OCI-LY7 (cell line): ENCODE results near the gene HCFC1.

ENCODE experiments used
- CTCF ChIP-seq: fragments of 200-600 bp; sonication (generic); conservative IDR thresholded peaks from 2 replicates; pipeline ENCODE4 v1.5.1; 2014; ENCODE audit warnings: mild to moderate bottlenecking, antibody characterized with exemption, low read length, moderate library complexity, mixed read lengths
- EZH2phosphoT487 ChIP-seq: fragments of 200-600 bp; sonication (generic); IDR thresholded peaks from 2 replicates; pipeline ENCODE4 v1.6.1; 2018; ENCODE audit warnings: low read depth, borderline replicate concordance, mild to moderate bottlenecking, mixed run types, antibody characterized with exemption, low read length, moderate library complexity, mixed read lengths

DNA sequence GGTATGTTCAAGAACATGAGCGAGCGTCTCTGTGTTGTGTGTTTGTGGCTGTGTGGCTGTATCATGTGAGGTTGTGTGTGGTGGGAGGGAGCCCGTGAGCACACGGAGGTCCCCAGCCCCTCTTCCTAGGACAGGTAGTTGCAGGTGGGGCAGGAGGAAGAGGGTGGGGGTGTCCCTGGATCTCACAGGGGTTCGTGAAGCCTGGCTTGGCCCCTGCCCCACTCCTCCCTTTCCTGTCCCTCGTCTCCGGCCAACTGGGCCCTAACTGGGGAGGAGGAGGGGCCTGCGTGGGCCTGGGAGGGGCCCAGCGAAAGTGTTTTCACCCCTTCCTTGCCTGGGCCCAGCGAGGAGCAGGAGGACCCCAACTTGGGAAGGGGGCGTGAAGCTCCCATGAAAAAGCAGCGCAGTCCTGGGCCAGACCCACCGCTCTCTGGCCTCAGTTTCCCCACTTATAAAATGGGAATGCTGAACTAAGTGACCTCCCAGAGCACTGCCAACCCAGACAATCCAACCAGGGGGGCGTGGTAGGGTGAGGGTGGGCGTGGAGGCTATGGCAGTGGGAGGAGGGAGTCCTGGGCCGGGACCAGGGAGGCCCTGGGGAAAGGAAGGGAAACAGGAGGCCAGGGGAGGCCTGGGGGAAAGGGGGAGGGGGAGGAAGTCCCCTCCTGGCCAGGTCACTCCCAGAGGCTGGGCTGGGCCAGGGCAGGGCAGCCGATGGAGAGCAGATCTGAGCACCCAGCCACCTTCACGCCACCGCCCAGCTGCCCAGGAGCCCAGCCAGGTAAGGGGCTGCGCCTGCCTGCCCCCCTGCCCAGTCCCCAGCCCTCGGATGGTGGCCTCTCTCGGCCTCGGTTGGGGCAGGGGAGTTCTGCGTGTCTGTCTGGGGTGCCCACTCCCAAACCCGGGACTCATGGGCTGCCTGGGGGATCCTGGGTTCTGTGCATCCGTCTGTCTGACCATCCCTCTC, 67.3 kb downstream of the HCFC1 start, which contains the start of gene AVPR2:
- TF ChIP-seq CTCF (no peak), EZH2phosphoT487 (no peak)
